Upper lobe of left lung (tissue), 4 donors: ENCODE data around the gene NRXN3.

Source experiments
- CTCF ChIP-seq, 6 experiments: fragments of 450-650 bp in 4 of 6; fragments of 200-600 bp in 2 of 6; sonication (generic) in 2 of 6; IDR thresholded peaks; one replicate each; pipeline ENCODE4 v1.5.1; 2016 to 2019; ENCODE audit warnings: antibody characterized with exemption in 6 of 6
- POLR2A ChIP-seq, 4 donors: fragments of 450-650 bp; IDR thresholded peaks; one replicate each; pipeline ENCODE4 v1.5.1; 2016 to 2017; ENCODE audit warnings: antibody characterized with exemption in 4 of 4, mild to moderate bottlenecking in 2 of 4
- POLR2AphosphoS5 ChIP-seq, 2 donors: sonication (generic); formaldehyde crosslinking; IDR thresholded peaks; one replicate each; pipeline ENCODE4 v1.5.1; 2017; ENCODE audit warnings: antibody characterized with exemption in 2 of 2

GRCh38 chr14:79197516-79197915, 1027.3 kb downstream of the NRXN3 start:
- TF ChIP-seq CTCF (IDR thresholded peaks at IDR 0.05): no peak
- TF ChIP-seq POLR2A (IDR thresholded peaks at IDR 0.05): no peak
- TF ChIP-seq POLR2AphosphoS5 (IDR thresholded peaks at IDR 0.05): no peak
